H9 (cell line): ENCODE data around the gene PREB. TPM values are rescaled to one million over a fixed set of nuclear protein-coding genes. Genes with fewer than 3 reads are reported as not detected.

Experiments used
- DNase-seq: peaks from one replicate; pipeline ENCODE4 v3.0.0-alpha.2; 2017
- H2AFZ ChIP-seq: one replicate; pipeline ENCODE4 v1.6.1; 2013; ENCODE audit warnings: mild to moderate bottlenecking, low read length, control low read depth, moderate library complexity
- H2AK5ac ChIP-seq: 2 replicates; pipeline ENCODE4 v1.6.1; 2013; ENCODE audit warnings: low read length, control low read depth, mixed read lengths; ENCODE audit not compliant: insufficient read length
- H2BK120ac ChIP-seq: one replicate; pipeline ENCODE4 v1.6.1; 2013; ENCODE audit warnings: low read depth, mild to moderate bottlenecking, low read length, control low read depth, inconsistent platforms; ENCODE audit not compliant: poor library complexity, severe bottlenecking
- H2BK12ac ChIP-seq: 2 replicates; pipeline ENCODE4 v1.6.1; 2013; ENCODE audit warnings: low read length, control low read depth, mixed read lengths, low read depth; ENCODE audit not compliant: insufficient read length
- H2BK15ac ChIP-seq: 2 replicates; pipeline ENCODE4 v1.6.1; 2013; ENCODE audit warnings: low read depth, low read length, control low read depth
- H2BK20ac ChIP-seq: one replicate; pipeline ENCODE4 v1.6.1; 2013; ENCODE audit warnings: low read depth, mild to moderate bottlenecking, low read length, control low read depth, inconsistent platforms; ENCODE audit not compliant: poor library complexity, severe bottlenecking
- H2BK5ac ChIP-seq: 2 replicates; pipeline ENCODE4 v1.6.1; 2013; ENCODE audit warnings: low read length, control low read depth, mixed read lengths; ENCODE audit not compliant: insufficient read length
- H3K14ac ChIP-seq: 2 replicates; pipeline ENCODE4 v1.6.1; 2013; ENCODE audit warnings: low read length, control low read depth; ENCODE audit not compliant: insufficient read depth
- H3K18ac ChIP-seq: 2 replicates; pipeline ENCODE4 v1.6.1; 2013; ENCODE audit warnings: low read depth, mild to moderate bottlenecking, mixed read lengths, low read length, control low read depth; ENCODE audit not compliant: insufficient read length
- H3K23ac ChIP-seq: 2 replicates; pipeline ENCODE4 v1.6.1; 2013; ENCODE audit warnings: low read length, control low read depth, mixed read lengths, low read depth; ENCODE audit not compliant: insufficient read length
- H3K23me2 ChIP-seq: 2 replicates; pipeline ENCODE4 v1.6.1; 2013; ENCODE audit warnings: low read depth, mild to moderate bottlenecking, mixed read lengths, low read length, control low read depth; ENCODE audit not compliant: insufficient read length, poor library complexity, severe bottlenecking
- H3K27ac ChIP-seq: 2 replicates; pipeline ENCODE4 v1.5.1; 2013; ENCODE audit warnings: low read length, control low read depth, mixed read lengths, low read depth; ENCODE audit not compliant: insufficient read length
- H3K27me3 ChIP-seq: 2 replicates; pipeline ENCODE4 v1.6.1; 2013; ENCODE audit warnings: low read length, control low read depth, inconsistent platforms; ENCODE audit not compliant: insufficient read depth
- H3K4ac ChIP-seq: 2 replicates; pipeline ENCODE4 v1.6.1; 2013; ENCODE audit warnings: low read depth, mild to moderate bottlenecking, control low read depth, inconsistent platforms, low read length, moderate library complexity
- H3K4me1 ChIP-seq: 2 replicates; pipeline ENCODE4 v1.6.1; 2013; ENCODE audit warnings: low read length, control low read depth, inconsistent platforms; ENCODE audit not compliant: insufficient read depth
- H3K4me2 ChIP-seq: 2 replicates; pipeline ENCODE4 v1.6.1; 2013; ENCODE audit warnings: low read length, control low read depth, mixed read lengths; ENCODE audit not compliant: insufficient read length, insufficient read depth
- H3K56ac ChIP-seq: 2 replicates; pipeline ENCODE4 v1.6.1; 2013; ENCODE audit warnings: low read depth, mild to moderate bottlenecking, mixed read lengths, low read length, control low read depth; ENCODE audit not compliant: insufficient read length
- H3K79me1 ChIP-seq: 2 replicates; pipeline ENCODE4 v1.6.1; 2013; ENCODE audit warnings: low read depth, mild to moderate bottlenecking, moderate library complexity, low read length, control low read depth, inconsistent platforms; ENCODE audit not compliant: insufficient read depth, poor library complexity, severe bottlenecking
- H3K79me2 ChIP-seq: 2 replicates; pipeline ENCODE4 v1.6.1; 2013; ENCODE audit warnings: low read length, control low read depth, inconsistent platforms; ENCODE audit not compliant: insufficient read depth
- H3K9ac ChIP-seq: 2 replicates; pipeline ENCODE4 v1.6.1; 2013; ENCODE audit warnings: low read length, control low read depth, mixed read lengths; ENCODE audit not compliant: insufficient read length; ENCODE audit errors: extremely low read depth
- H3K9me3 ChIP-seq: one replicate; pipeline ENCODE4 v1.6.1; 2013; ENCODE audit warnings: low read depth, low read length, inconsistent platforms; ENCODE audit not compliant: control insufficient read depth
- H3T11ph ChIP-seq: one replicate; pipeline ENCODE4 v1.6.1; 2013; ENCODE audit warnings: mild to moderate bottlenecking, low read length, control low read depth, inconsistent platforms
- H4K20me1 ChIP-seq: one replicate; pipeline ENCODE4 v1.6.1; 2013; ENCODE audit not compliant: control insufficient read depth, insufficient read length, insufficient read depth
- H4K5ac ChIP-seq: 2 replicates; pipeline ENCODE4 v1.6.1; 2013; ENCODE audit warnings: low read depth, mild to moderate bottlenecking, mixed read lengths, low read length, control low read depth; ENCODE audit not compliant: insufficient read length
- H4K8ac ChIP-seq: replicated peaks from 2 replicates; pipeline ENCODE4 v1.6.1; 2013; ENCODE audit warnings: low read length, control low read depth, mixed read lengths, low read depth; ENCODE audit not compliant: insufficient read length
- H4K91ac ChIP-seq: 2 replicates; pipeline ENCODE4 v1.6.1; 2013; ENCODE audit warnings: low read depth, mild to moderate bottlenecking, moderate library complexity, mixed read lengths, low read length, control low read depth; ENCODE audit not compliant: insufficient read length
- H3K27ac Mint-ChIP-seq, 3 experiments: 2 replicates in 2 of 3; 3 replicates in 1 of 3; pipeline ENCODE4 v1.8.0; 2020 to 2021; ENCODE audit warnings: mixed read lengths in 3 of 3, mild to moderate bottlenecking in 1 of 3, moderate library complexity in 1 of 3
- H3K27me3 Mint-ChIP-seq: 2 replicates; pipeline ENCODE4 v1.8.0; 2021; ENCODE audit warnings: low read depth, mild to moderate bottlenecking, moderate library complexity, mixed read lengths
- H3K36me3 Mint-ChIP-seq, 3 experiments: 2 replicates in 2 of 3; 3 replicates in 1 of 3; pipeline ENCODE4 v1.8.0; 2020 to 2021; ENCODE audit warnings: low read depth in 3 of 3, mixed read lengths in 3 of 3; ENCODE audit not compliant: insufficient read depth in 1 of 3
- H3K4me1 Mint-ChIP-seq, 2 experiments: 2 replicates each; pipeline ENCODE4 v1.8.0; 2020; ENCODE audit warnings: mixed read lengths in 2 of 2
- H3K4me3 Mint-ChIP-seq, 2 experiments: 2 replicates in 1 of 2; 3 replicates in 1 of 2; pipeline ENCODE4 v1.8.0; 2020 to 2021; ENCODE audit warnings: mild to moderate bottlenecking in 2 of 2, mixed read lengths in 2 of 2, moderate library complexity in 1 of 2
- H3K9me3 Mint-ChIP-seq, 2 experiments: 2 replicates in 1 of 2; 3 replicates in 1 of 2; pipeline ENCODE4 v1.8.0; 2020; ENCODE audit warnings: mild to moderate bottlenecking in 2 of 2, mixed read lengths in 2 of 2, moderate library complexity in 1 of 2
- WGBS: extraction: QIAGEN DNeasy Blood & Tissue Kit; methylation state at CpG from one replicate; pipeline ENCODE4 v1.1.7; 2013; ENCODE audit warnings: missing lambda C conversion rate, low lambda C conversion rate, mixed read lengths; ENCODE audit not compliant: insufficient read length; ENCODE audit errors: extremely low coverage; 5-methylcytosine and 5-hydroxymethylcytosine counted together
- total RNA-seq: library from RNA; stranded (reverse); gene quantifications from 2 replicates; pipeline ENCODE4 v1.2.1, GENCODE V29; 2021
- TF ChIP-seq, protein P1 (sequence below): fragments of 200-600 bp; sonication (generic); conservative IDR thresholded peaks from 3 replicates; pipeline ENCODE4 v1.8.0; 2021; ENCODE audit warnings: antibody characterized with exemption, mild to moderate bottlenecking

PREB gene
- total RNA-seq, 1 experiment from 2014 or later = 43.6 TPM

DNA sequence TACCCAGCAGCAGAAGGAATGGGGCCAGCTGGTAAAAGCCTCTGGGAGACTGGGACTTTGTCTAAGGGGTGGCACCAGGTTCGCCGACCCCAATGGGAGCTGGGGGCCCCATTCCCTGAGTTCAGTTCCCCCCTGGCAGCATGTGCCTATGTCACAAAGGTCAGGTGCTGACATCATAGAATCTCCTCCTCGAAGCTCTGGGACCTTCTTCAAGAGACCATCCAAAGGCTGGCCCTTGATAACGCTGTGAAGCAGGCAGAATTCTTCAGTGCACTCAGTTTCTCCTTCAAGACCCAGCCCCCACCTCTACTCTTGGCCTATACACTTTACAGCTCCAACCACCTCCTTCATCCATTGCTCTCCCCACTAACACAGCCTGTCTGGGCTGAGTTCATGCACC lies 4.9 kb upstream of the PREB start, which contains the start of gene PRR30:
Gene PRR30 (minus strand): TSS at position 101 of the 400 bp plus-strand sequence. CDS start 1,081 bp downstream, outside the sequence.
- Histone ChIP-seq H3K23ac (no peak within 1 kb of the TSS), H2AK5ac (no peak within 1 kb of the TSS), H4K8ac (no peak within 1 kb of the TSS), H2BK15ac (no peak within 1 kb of the TSS), H3K23me2 (no peaks in the 10 kb centered on the region), H2BK20ac (no peak within 1 kb of the TSS), H3K9ac (no peak within 1 kb of the TSS), H3T11ph (no peak within 1 kb of the TSS), H3K79me2 (no peaks in the 10 kb centered on the region), H2BK120ac (no peak within 1 kb of the TSS), H3K4me2 (no peak within 1 kb of the TSS), H3K27ac (no peak within 1 kb of the TSS), H2AFZ (no peak within 1 kb of the TSS), H3K27me3 (no peaks in the 10 kb centered on the region), H3K56ac (no peak within 1 kb of the TSS), H4K20me1 (no peaks in the 10 kb centered on the region), H3K14ac (no peak within 1 kb of the TSS), H3K79me1 (no peaks in the 10 kb centered on the region), H2BK12ac (no peak within 1 kb of the TSS), H4K5ac (no peak within 1 kb of the TSS), H2BK5ac (no peak within 1 kb of the TSS), H3K9me3 (no peaks in the 10 kb centered on the region), H3K4me1 (no peaks in the 10 kb centered on the region), H4K91ac (no peak within 1 kb of the TSS), H3K18ac (no peak within 1 kb of the TSS), H3K4ac (no peak within 1 kb of the TSS)
- TF ChIP-seq, protein P1, sequence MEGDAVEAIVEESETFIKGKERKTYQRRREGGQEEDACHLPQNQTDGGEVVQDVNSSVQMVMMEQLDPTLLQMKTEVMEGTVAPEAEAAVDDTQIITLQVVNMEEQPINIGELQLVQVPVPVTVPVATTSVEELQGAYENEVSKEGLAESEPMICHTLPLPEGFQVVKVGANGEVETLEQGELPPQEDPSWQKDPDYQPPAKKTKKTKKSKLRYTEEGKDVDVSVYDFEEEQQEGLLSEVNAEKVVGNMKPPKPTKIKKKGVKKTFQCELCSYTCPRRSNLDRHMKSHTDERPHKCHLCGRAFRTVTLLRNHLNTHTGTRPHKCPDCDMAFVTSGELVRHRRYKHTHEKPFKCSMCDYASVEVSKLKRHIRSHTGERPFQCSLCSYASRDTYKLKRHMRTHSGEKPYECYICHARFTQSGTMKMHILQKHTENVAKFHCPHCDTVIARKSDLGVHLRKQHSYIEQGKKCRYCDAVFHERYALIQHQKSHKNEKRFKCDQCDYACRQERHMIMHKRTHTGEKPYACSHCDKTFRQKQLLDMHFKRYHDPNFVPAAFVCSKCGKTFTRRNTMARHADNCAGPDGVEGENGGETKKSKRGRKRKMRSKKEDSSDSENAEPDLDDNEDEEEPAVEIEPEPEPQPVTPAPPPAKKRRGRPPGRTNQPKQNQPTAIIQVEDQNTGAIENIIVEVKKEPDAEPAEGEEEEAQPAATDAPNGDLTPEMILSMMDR = no peak
- H3K4me3 Mint-ChIP-seq = no peak within 1 kb of the TSS
- H3K4me1 Mint-ChIP-seq = no peaks in the 10 kb centered on the region
- DNase-seq = no peak
- no peak within 1 kb of the TSS; a peak in 1 of 7 replicates for H3K27ac Mint-ChIP-seq
- no peaks in the 10 kb centered on the region for H3K36me3 Mint-ChIP-seq
- WGBS = no CpG with 5 or more reads among the region's 4 CpGs
- no peaks in the 10 kb centered on the region; a peak in 1 of 5 replicates for H3K9me3 Mint-ChIP-seq
- H3K27me3 Mint-ChIP-seq = peaks cover 20% of the 10 kb centered on the region
